Right cardiac atrium (tissue), 5 donors: Measurements from ENCODE around the gene JPH2. TPM values are rescaled to one million over a fixed set of nuclear protein-coding genes. Genes with fewer than 3 reads are reported as not detected.

ENCODE experiments used
- ATAC-seq, 2 donors: fragments of 200-7000 bp; cut with Tn5 transposase; one replicate each; pipeline versions ENCODE4 v1.8.0 to v1.9.1; 2020; ENCODE audit warnings: moderate library complexity in 2 of 2, mild to moderate bottlenecking in 1 of 2
- DNase-seq, 3 donors: peaks; one replicate each; pipeline ENCODE4 v3.0.0-alpha.2; 2020
- H3K27ac ChIP-seq: one replicate; pipeline ENCODE4 v1.5.1; 2013; ENCODE audit warnings: mild to moderate bottlenecking, low read length, control low read depth, moderate library complexity
- H3K27me3 ChIP-seq: one replicate; pipeline ENCODE4 v1.6.1; 2013; ENCODE audit not compliant: control insufficient read depth, insufficient read depth
- H3K4me1 ChIP-seq: one replicate; pipeline ENCODE4 v1.6.1; 2013; ENCODE audit warnings: low read length; ENCODE audit not compliant: control insufficient read depth, insufficient read depth
- H3K4me3 ChIP-seq: one replicate; pipeline ENCODE4 v1.5.1; 2013; ENCODE audit warnings: low read length, control low read depth
- H3K9me3 ChIP-seq: one replicate; pipeline ENCODE4 v1.6.1; 2013; ENCODE audit warnings: low read length; ENCODE audit not compliant: control insufficient read depth
- WGBS: extraction: QIAGEN DNeasy Blood & Tissue Kit; methylation state at CpG from one replicate; pipeline ENCODE4 v1.1.7; 2013; 5-methylcytosine and 5-hydroxymethylcytosine counted together
- intact Hi-C, 4 donors: fragments of 100-400 bp; cut with DNase I; formaldehyde crosslinking; loops; one replicate each; pipeline versions ENCODE4 v1.11.0 to v1.14.0; 2022 to 2023
- polyA plus RNA-seq: library from polyadenylated mRNA; stranded (reverse); fragments of 200-250 nt; gene quantifications from one replicate; pipeline ENCODE4 v1.2.3, GENCODE V29; 2013
- total RNA-seq, 4 donors: library from RNA; stranded (reverse); fragmentation: NEBNext Ultra II Directional; extraction: Animal tissue kit (Norgen Biotek cat#: 25700); gene quantifications; one replicate each; pipeline ENCODE4 v1.2.1, GENCODE V29; 2021
- donor health status: healthy with polysubstance abuse.
- donor health status: DM: no; HTN: yes; CAD: no.
- donor health status: DM: no; HTN: no; CAD: no.
- donor health status: DM: no; HTN: yes; CAD: no; lungs with severe emphysema.
- donor health status: DM: yes; HTN: yes; CAD: no.

JPH2 gene
- total and polyA plus RNA-seq, 5 donors, result 78.2 to 117 (median 106) TPM

GRCh38 chr20:44157061-44157460 is 29.9 kb downstream of the JPH2 start:
- Histone ChIP-seq H3K27me3 (no peaks in the 10 kb centered on the region), H3K27ac (peak overlapping the region; percentile 27), H3K4me1 (no peaks in the 10 kb centered on the region), H3K9me3 (no peaks in the 10 kb centered on the region), H3K4me3 (no peak overlapping the region)
- 84% methylated on average over 5 of the region's 5 CpGs for WGBS
- ATAC-seq (no peak), DNase-seq (no peak)
- intact Hi-C loops, result no loop called here

DNA sequence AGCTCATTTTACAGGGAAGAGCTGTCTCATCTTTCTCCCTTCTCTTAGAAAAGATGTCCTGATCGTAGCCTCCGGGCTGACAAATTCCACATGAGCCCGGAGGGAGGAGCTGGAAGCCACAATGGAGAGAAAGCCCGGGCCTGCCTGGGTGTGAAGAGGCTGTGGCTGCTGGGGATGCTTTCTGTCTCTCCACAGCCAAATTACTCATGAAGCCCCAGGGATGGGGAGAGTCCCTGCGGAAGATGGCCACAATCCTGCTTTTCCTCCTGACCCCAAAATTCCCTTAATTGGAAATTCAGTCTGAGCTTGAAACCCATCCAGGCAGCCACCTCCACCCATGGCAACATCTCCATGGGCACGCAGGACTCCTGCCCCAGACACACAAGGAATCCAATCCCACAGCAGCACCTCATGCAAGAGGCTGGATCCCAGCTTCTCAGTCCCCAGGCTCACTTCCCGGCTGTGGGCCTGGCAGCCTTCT is 32.4 kb downstream of the JPH2 start:
- 39% methylated on average over 7 of the region's 7 CpGs for WGBS

DNA sequence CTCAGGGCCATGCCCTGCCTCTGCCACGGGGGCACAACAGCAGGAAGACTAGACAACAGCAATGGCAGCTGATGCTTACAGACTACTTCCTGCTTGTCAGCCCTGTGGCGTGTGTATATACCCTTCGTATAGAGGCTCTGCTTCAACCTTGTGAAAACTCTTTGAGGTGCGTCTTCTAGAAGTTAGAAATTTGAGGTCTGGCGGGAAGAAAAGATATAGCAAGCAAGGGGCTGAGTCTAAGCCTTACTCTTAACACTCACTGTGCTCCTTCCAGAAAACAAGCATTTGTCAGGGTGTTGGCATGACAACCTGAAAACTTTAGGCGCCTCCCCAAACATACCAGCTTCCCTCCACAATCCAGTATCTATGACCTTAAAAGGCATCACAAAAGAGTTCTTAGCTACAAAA is 33.3 kb downstream of the JPH2 start:
- 40% methylated on average over 6 of the region's 6 CpGs for WGBS
- H3K4me1 ChIP-seq, result no peaks in the 10 kb centered on the region
- ATAC-seq, result no peak
- H3K27me3 ChIP-seq, result no peaks in the 10 kb centered on the region
- intact Hi-C loops, result no loop called here
- no peaks in the 10 kb centered on the region for H3K9me3 ChIP-seq
- H3K4me3 ChIP-seq, result no peak overlapping the region
- H3K27ac ChIP-seq, result peak overlapping the region; percentile 39
- DNase-seq, result no peak

More for the DNA sequence above, 32.4 kb downstream of the JPH2 start:
- DNase-seq (no peak), ATAC-seq (peak; percentile 17 to 18)
- H3K4me1 ChIP-seq, result no peaks in the 10 kb centered on the region
- H3K27ac ChIP-seq, result peak overlapping the region; percentile 22
- intact Hi-C loops, result no loop called here
- no peaks in the 10 kb centered on the region for H3K27me3 ChIP-seq
- H3K4me3 ChIP-seq, result no peak overlapping the region
- no peaks in the 10 kb centered on the region for H3K9me3 ChIP-seq

GRCh38 chr20:44151621-44152416 is 35.2 kb downstream of the JPH2 start:
- no peak overlapping the region for H3K4me3 ChIP-seq
- ATAC-seq (peak; percentile 60 to 70), DNase-seq (no peak)
- H3K9me3 ChIP-seq, result no peaks in the 10 kb centered on the region
- intact Hi-C loops, result no loop called here
- H3K27me3 ChIP-seq, result no peaks in the 10 kb centered on the region
- no peaks in the 10 kb centered on the region for H3K4me1 ChIP-seq
- peak overlapping the region; percentile 87 for H3K27ac ChIP-seq
- WGBS, result 75% methylated on average over 14 of the region's 14 CpGs

DNA sequence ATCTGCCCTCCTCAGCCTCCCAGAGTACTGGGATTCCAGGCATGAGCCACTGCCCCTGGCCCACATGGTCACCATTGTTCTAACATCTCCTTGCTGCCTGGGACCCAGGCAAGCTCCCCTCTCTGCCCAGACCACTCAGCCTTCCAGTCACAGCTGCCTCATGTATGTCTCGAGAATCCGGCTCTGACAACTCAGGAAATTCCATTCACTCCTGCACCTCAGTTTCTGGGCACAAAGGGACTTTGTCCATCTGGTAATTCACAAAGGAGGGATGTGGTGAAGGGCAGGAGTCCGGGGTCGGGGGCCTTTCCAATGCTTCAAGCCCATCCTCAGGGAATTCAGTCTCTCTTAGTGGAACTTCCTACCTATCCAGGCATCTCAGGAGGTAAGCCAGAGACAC is 40.7 kb downstream of the JPH2 start:
- peak overlapping the region; percentile 48 for H3K27ac ChIP-seq
- DNase-seq (no peak), ATAC-seq (no peak)
- H3K4me3 ChIP-seq, result no peak overlapping the region
- H3K4me1 ChIP-seq, result peaks cover 2% of the 10 kb centered on the region
- H3K27me3 ChIP-seq, result no peaks in the 10 kb centered on the region
- H3K9me3 ChIP-seq, result no peaks in the 10 kb centered on the region
- WGBS, result 43% methylated on average over 4 of the region's 4 CpGs
- intact Hi-C loops, result no loop called here

DNA sequence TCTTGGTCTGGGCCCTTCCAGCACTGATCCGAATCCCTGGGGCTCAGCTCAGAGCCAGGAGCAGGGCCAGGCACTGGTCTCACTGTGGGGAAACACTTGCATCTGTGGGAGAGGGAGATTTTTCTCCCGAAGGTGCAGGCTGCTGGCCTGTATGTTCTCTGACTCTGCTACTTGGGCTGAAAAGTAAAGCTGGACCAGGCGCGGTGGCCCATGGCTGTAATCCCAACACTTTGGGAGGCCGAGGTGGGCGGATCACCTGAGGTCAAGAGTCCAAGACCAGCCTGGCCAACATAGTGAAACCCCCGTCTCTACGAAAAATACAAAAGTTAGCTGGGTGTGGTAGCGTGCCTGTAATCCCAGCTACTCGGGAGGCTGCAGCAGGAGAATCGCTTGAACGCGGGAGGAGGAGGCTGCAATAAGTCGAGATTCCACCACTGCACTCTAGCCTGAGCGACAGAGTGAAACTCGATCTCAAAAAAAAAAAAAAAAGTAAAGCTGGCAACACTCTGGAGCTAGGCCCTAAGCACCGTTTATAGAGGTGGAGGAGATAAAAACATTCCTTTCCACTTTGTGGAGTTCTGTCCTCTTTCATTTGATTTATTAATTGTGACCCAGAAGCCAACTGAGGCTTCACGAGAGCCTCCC is 41.7 kb downstream of the JPH2 start:
- intact Hi-C loops, result no loop called here
- peak in 1 of 2 donors; percentile 36 for ATAC-seq
- peak overlapping the region; percentile 73 for H3K27ac ChIP-seq
- H3K27me3 ChIP-seq, result no peaks in the 10 kb centered on the region
- no peak for DNase-seq
- 66% methylated on average over 18 of the region's 18 CpGs for WGBS
- no peak overlapping the region for H3K4me3 ChIP-seq
- H3K9me3 ChIP-seq, result no peaks in the 10 kb centered on the region
- H3K4me1 ChIP-seq, result peaks cover 2% of the 10 kb centered on the region

GRCh38 chr20:44143936-44144335 is 43.1 kb downstream of the JPH2 start:
- peak overlapping the region; percentile 71 for H3K27ac ChIP-seq
- ATAC-seq (peak; percentile 57 to 74), DNase-seq (no peak)
- peaks cover 3% of the 10 kb centered on the region for H3K4me1 ChIP-seq
- no peaks in the 10 kb centered on the region for H3K9me3 ChIP-seq
- 62% methylated on average over 10 of the region's 10 CpGs for WGBS
- intact Hi-C loops, result no loop called here
- no peaks in the 10 kb centered on the region for H3K27me3 ChIP-seq
- no peak overlapping the region for H3K4me3 ChIP-seq

GRCh38 chr20:44142413-44142812 is 44.6 kb downstream of the JPH2 start:
- peaks cover 5% of the 10 kb centered on the region for H3K4me1 ChIP-seq
- DNase-seq, result no peak
- no peak overlapping the region for H3K4me3 ChIP-seq

DNA sequence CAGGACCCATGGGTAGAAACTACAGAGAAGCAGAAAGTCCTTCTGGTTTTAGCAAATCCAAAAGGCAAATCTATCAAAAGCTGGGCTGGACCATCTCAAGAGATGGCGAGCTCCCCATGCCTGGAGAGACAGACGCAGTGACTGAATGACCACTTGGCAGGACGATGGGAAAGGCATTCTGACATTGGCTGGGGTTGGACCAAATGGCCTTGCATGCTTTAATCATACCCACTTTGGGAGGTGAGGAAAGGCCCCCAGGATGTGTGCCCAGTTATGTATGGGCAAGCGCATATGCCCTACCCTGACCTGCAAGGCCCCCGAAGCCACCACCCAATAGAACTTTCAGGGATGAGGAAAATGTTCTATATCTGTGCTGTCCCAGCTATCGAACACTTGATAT is 45.1 kb downstream of the JPH2 start:
- no peaks in the 10 kb centered on the region for H3K27me3 ChIP-seq
- H3K9me3 ChIP-seq, result no peaks in the 10 kb centered on the region
- WGBS, result 64% methylated on average over 6 of the region's 6 CpGs
- H3K4me3 ChIP-seq, result no peak overlapping the region
- H3K4me1 ChIP-seq, result peaks cover 5% of the 10 kb centered on the region
- peak overlapping the region; percentile 71 for H3K27ac ChIP-seq
- ATAC-seq, result no peak
- intact Hi-C loops, result no loop called here
- no peak for DNase-seq

More at GRCh38 chr20:44142413-44142812, 44.6 kb downstream of the JPH2 start:
- WGBS, result 31% methylated on average over 8 of the region's 8 CpGs
- Histone ChIP-seq H3K27me3 (no peaks in the 10 kb centered on the region), H3K27ac (peak overlapping the region; percentile 71), H3K9me3 (no peaks in the 10 kb centered on the region)
- intact Hi-C loops, result no loop called here
- ATAC-seq, result no peak

DNA sequence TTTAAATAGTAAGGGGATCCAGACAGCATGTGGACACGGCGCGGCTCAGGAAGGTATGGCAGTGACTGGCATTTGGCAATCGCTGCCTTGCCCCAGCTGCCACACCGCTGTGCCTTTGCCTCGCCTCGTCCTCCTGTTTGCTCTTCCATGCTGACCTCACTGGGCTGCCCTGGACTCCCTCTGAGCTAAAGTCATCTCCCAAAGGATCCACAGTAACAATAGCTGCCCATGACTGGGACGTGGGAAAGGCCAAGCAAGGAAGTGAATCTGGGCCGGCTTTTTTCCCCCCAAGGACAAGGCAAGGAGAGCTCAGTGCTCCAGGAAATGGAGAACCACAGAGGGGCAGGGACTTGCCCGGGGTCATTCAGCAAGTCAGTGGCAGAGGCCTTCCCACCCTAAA is 48.1 kb downstream of the JPH2 start:
- Histone ChIP-seq H3K27me3 (no peaks in the 10 kb centered on the region), H3K27ac (peak overlapping the region; percentile 91), H3K4me3 (no peak overlapping the region), H3K9me3 (no peaks in the 10 kb centered on the region), H3K4me1 (peaks cover 7% of the 10 kb centered on the region)
- DNase-seq, result no peak
- intact Hi-C loops, result loop anchor here in 1 of 4 donors (5.0 kb wide), 1 partner anchor 43 kb away; no protein-coding TSS in a partner anchor
- WGBS, result 42% methylated on average over 10 of the region's 10 CpGs
- peak; percentile 2 to 45 for ATAC-seq

DNA sequence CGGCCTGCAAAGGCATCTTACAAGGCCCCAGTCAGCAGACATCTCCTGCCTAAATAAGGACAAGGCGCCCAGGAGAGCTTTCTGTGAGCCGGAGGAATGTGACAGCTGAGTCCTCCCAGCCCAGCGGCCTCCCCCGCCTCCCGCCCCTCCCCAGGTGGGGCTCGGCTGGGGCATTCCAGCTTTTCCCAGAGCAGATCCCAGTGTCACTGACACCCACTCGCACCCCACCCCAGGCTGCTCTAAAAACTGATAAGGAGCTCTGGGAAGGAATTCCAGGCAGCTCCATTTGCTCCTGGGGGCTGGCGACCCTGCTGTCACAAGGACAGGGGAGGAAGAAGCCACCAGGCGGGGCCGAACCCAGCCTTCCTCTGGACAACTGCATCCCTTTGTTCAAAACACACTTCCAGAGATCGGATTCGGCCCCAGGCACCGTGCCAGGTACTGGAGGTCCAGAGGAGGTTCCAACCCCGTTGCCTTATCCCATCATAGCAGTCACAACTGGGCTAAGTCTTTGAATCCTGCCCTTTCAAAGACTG is 49.7 kb downstream of the JPH2 start:
- peaks cover 7% of the 10 kb centered on the region for H3K4me1 ChIP-seq
- H3K4me3 ChIP-seq, result no peak overlapping the region
- intact Hi-C loops, result loop anchor here in 1 of 4 donors (5.0 kb wide), 1 partner anchor 45 kb away; no protein-coding TSS in a partner anchor
- H3K27ac ChIP-seq, result peak overlapping the region; percentile 93
- DNase-seq (peak; percentile 50 to 84 (median 84)), ATAC-seq (peak; percentile 79 to 82)
- 14% methylated on average over 15 of the region's 15 CpGs for WGBS
- no peaks in the 10 kb centered on the region for H3K27me3 ChIP-seq
- H3K9me3 ChIP-seq, result no peaks in the 10 kb centered on the region
